ENCODE data around the gene PER1. TPM values are rescaled to one million over a fixed set of nuclear protein-coding genes. Genes with fewer than 3 reads are reported as not detected.
A peak's percentile ranks its signal among the peaks of the same experiment; 100 is the strongest.
"Not testable (repeated sequence)": the region's sequence is repeated elsewhere in the genome, so short reads cannot be mapped to it uniquely, and the experiment has no call there.

The PER1 gene
- total and polyA plus RNA-seq, 2 of the 4 experiments (the other 2 are of a cell fraction), result 3.4 to 10.5 TPM

DNA sequence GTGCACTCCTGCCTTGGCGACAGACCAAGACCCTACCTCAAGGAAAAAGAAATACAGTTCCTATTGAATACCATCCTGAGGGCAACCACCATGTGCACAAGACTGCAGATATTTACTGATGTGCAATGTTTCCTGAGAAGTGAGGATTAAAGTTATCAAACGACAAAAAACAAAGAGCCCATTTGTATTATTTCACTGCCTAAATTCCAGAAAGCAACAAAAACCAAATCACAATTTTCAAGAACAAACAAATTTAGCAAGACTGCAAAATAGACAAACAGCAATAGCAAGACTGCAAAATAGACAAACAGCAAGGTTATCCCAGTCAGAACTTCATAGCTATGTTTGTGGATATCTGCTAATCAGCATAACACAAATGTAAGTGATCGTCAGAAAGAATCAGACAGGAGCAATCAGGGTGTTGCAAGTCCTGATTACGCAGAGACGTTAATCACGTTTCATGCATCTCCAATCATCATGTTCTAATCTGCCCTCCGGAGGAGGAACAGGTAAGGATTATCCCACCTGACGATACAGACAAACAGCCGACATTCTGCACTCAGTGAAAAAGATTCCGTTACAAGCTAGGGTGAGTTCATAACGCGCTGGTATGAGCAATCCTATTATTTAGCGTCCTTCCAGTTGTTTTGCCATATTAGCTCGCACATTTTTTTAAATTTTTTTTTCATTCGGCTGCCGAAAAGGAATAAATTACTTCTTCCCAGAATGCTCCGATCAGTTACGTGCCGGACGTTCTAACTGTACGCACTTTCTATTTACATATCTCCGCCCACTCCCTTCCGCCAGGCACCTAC, 21.1 kb upstream of the PER1 start (continued):
- TF ChIP-seq MAFK (IDR thresholded peaks at IDR 0.05; ENCODE audit: low read depth, low read length), result peak; percentile 88
- TF ChIP-seq BHLHE40 (IDR thresholded peaks at IDR 0.05; ENCODE audit: low read depth, low read length), result peak; percentile 94
- no peak for TF ChIP-seq RAD21 (IDR thresholded peaks at IDR 0.05; ENCODE audit: low read length)
- TF ChIP-seq NFE2L2 (IDR thresholded peaks at IDR 0.05; ENCODE audit: low read depth, low read length), result no peak

- POLR2A ChIA-PET (ENCODE audit: unreplicated experiment); intact Hi-C loops (cut with micrococcal nuclease); H3K23ac ChIP-seq (ENCODE audit: low read depth, low read length): not testable (repeated sequence)
Measured at GRCh38 chr17:8170186-8170585, 18.0 kb upstream of the PER1 start.

More at GRCh38 chr17:8170186-8170585, 18.0 kb upstream of the PER1 start:
- H4K8ac ChIP-seq (ENCODE audit: low read depth in 2 of 2, low read length in 2 of 2); dilution Hi-C loops (cut with HindIII; ENCODE audit: low sequenced_read_pairs, unreplicated experiment); H3K18ac ChIP-seq (ENCODE audit: low read depth, low read length); H2AK9ac ChIP-seq (replicated peaks; ENCODE audit: low read depth, low read length, poor library complexity); H3K9me1 ChIP-seq (ENCODE audit: insufficient read depth, low read length); H3K36me3 ChIP-seq (ENCODE audit: control insufficient read depth, insufficient read depth, low read length); DNase-seq; H3K4me2 ChIP-seq (ENCODE audit: low read depth, low read length); H4K20me1 ChIP-seq (ENCODE audit: insufficient read depth, low read length); H2BK20ac ChIP-seq (ENCODE audit: low read depth, low read length); H3K56ac ChIP-seq (ENCODE audit: extremely low read depth, insufficient read depth, low read length); H2AFZ ChIP-seq (replicated peaks; ENCODE audit: low read length, poor library complexity); BruUV-seq (replicated peaks); H3K9me3 ChIP-seq (ENCODE audit: control insufficient read depth, insufficient read depth, low read length); H4K5ac ChIP-seq (ENCODE audit: low read depth, low read length); CTCF ChIA-PET; H3K14ac ChIP-seq (replicated peaks; ENCODE audit: low read depth, low read length); H2BK5ac ChIP-seq (ENCODE audit: low read depth, low read length, poor library complexity, severe bottlenecking); H3K27ac ChIP-seq (ENCODE audit: insufficient read depth, low read length); H3K4ac ChIP-seq (ENCODE audit: low read depth, low read length); ATAC-seq (ENCODE audit: low read depth); H3K9ac ChIP-seq (ENCODE audit: low read depth, low read length); H2BK15ac ChIP-seq (ENCODE audit: low read depth, low read length); H2AK5ac ChIP-seq (ENCODE audit: low read depth, low read length); H3K4me1 ChIP-seq (ENCODE audit: control insufficient read depth, insufficient read depth, low read length); H3K27me3 ChIP-seq (ENCODE audit: control insufficient read depth, insufficient read depth, low read length); H2BK120ac ChIP-seq (ENCODE audit: low read depth, low read length); H3K4me3 ChIP-seq (ENCODE audit: insufficient read depth, low read depth, low read length); H4K91ac ChIP-seq (ENCODE audit: insufficient read depth, low read depth, low read length): not testable (repeated sequence)
- in situ Hi-C loops (cut with MboI; ENCODE audit: low sequenced_read_pairs), result loop anchor here (25.0 kb wide), 1 partner anchor 933 kb away; the partner anchor contains the start of genes DVL2, GABARAP and PHF23
- H3K79me1 ChIP-seq (ENCODE audit: low read depth in 1 of 2, low read length in 2 of 2), result peaks cover 7 to 11% of the 10 kb centered on the region in 2 experiments; a peak in 3 of 4 replicates
- WGBS, 2 experiments (ENCODE audit: extremely low coverage in 2 of 2, insufficient read length in 1 of 2), result no CpG with 5 or more reads among the region's 19 CpGs

Data from IMR-90 (cell line).